Breast epithelium (tissue), 4 donors: ENCODE data around the gene NUDT13. TPM values are rescaled to one million over a fixed set of nuclear protein-coding genes. Genes with fewer than 3 reads are reported as not detected.

ENCODE experiments used
- DNase-seq, 2 donors: peaks; one replicate each; pipeline ENCODE4 v3.0.0-alpha.2; 2019; ENCODE audit warnings: low spot score in 2 of 2
- H3K27ac ChIP-seq, 2 donors: fragments of 200-600 bp; sonication (generic) in 1 of 2; one replicate each; pipeline ENCODE4 v1.5.1; 2016 to 2019; ENCODE audit warnings: mild to moderate bottlenecking in 1 of 2
- H3K27me3 ChIP-seq, 2 donors: fragments of 200-600 bp; sonication (generic) in 1 of 2; one replicate each; pipeline versions ENCODE4 v1.5.1 to v1.6.0; 2017 to 2019; ENCODE audit warnings: control low read depth in 1 of 2, mild to moderate bottlenecking in 1 of 2
- H3K36me3 ChIP-seq: fragments of 200-600 bp; one replicate; pipeline ENCODE4 v1.5.1; 2019
- H3K4me1 ChIP-seq, 2 donors: fragments of 200-600 bp; sonication (generic); one replicate each; pipeline ENCODE4 v1.5.1; 2016 to 2019; ENCODE audit warnings: control low read depth in 1 of 2
- H3K4me3 ChIP-seq, 3 donors: fragments of 200-600 bp; sonication (generic); 1 replicate in 2 of 3; 2 replicates in 1 of 3; pipeline ENCODE4 v1.5.1; 2016 to 2019; ENCODE audit warnings: mild to moderate bottlenecking in 3 of 3, moderate library complexity in 2 of 3
- H3K9me3 ChIP-seq, 2 donors: fragments of 200-600 bp; sonication (generic) in 1 of 2; one replicate each; pipeline ENCODE4 v1.5.1; 2016 to 2019; ENCODE audit warnings: control low read depth in 1 of 2
- CTCF ChIP-seq, 3 donors: fragments of 450-650 bp; IDR thresholded peaks; one replicate each; pipeline ENCODE4 v1.5.1; 2016 to 2017; ENCODE audit warnings: antibody characterized with exemption in 3 of 3, mild to moderate bottlenecking in 3 of 3, moderate library complexity in 3 of 3
- POLR2A ChIP-seq: fragments of 450-650 bp; IDR thresholded peaks from one replicate; pipeline ENCODE4 v1.6.1; 2016; ENCODE audit warnings: antibody characterized with exemption, mild to moderate bottlenecking, moderate library complexity
- POLR2AphosphoS5 ChIP-seq, 3 donors: sonication (generic); formaldehyde crosslinking; IDR thresholded peaks; one replicate each; pipeline ENCODE4 v1.6.1; 2017; ENCODE audit warnings: antibody characterized with exemption in 3 of 3
- intact Hi-C: fragments of 100-400 bp; cut with DNase I; formaldehyde crosslinking; loops from one replicate; pipeline ENCODE4 v1.15.1; 2023; ENCODE audit warnings: low total_unique reads
- total RNA-seq, 3 donors: library from RNA; depleted of rRNA; stranded (reverse); fragments of >200 nt; gene quantifications; one replicate each; pipeline ENCODE4 v1.1.0, GENCODE V29; 2016

NUDT13 gene
- total RNA-seq, 3 donors from 2014 or later: 1.9 to 4.2 (median 2.6) TPM

DNA sequence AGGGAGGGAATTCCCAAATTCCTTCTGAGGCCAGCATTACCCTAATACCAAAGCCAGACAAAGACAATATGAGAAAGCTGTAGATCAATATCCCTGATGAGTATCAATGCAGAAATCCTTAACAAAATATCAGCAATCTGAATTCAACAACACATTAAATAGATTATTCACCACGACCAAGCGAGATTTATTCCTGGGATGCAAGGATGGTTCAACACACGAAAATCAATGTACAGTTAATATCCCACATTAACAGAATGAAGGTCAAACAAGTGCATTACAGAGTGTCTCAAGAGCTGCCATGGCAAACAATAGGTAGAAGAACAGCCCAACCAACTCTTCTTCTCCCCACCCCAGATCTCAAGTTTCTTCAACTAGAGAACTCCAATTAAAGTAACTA lies 51.4 kb downstream of the NUDT13 start:
- H3K27ac ChIP-seq: no peak overlapping the region
- DNase-seq: no peak
- H3K4me3 ChIP-seq: no peak overlapping the region
- peaks cover 0 to 4% of the 10 kb centered on the region in 2 donors for H3K4me1 ChIP-seq
- intact Hi-C loops: no loop called here
- no peaks in the 10 kb centered on the region for H3K36me3 ChIP-seq
- no peaks in the 10 kb centered on the region for H3K9me3 ChIP-seq
- TF ChIP-seq POLR2AphosphoS5 (IDR thresholded peaks at IDR 0.05): no peak
- no peak for TF ChIP-seq POLR2A
- no peak for TF ChIP-seq CTCF (IDR thresholded peaks at IDR 0.05)
- no peaks in the 10 kb centered on the region for H3K27me3 ChIP-seq

GRCh38 chr10:73163096-73163495 lies 52.8 kb downstream of the NUDT13 start:
- intact Hi-C loops: no loop called here
- Histone ChIP-seq H3K27ac (no peak overlapping the region), H3K27me3 (no peaks in the 10 kb centered on the region), H3K4me3 (no peak overlapping the region), H3K9me3 (no peaks in the 10 kb centered on the region), H3K4me1 (peaks cover 0 to 9% of the 10 kb centered on the region in 2 donors), H3K36me3 (no peaks in the 10 kb centered on the region)
- no peak for DNase-seq
- no peak for TF ChIP-seq CTCF (IDR thresholded peaks at IDR 0.05)

GRCh38 chr10:73166972-73167371 lies 56.7 kb downstream of the NUDT13 start:
- Histone ChIP-seq H3K4me1 (peaks cover 0 to 9% of the 10 kb centered on the region in 2 donors), H3K36me3 (no peaks in the 10 kb centered on the region), H3K4me3 (peak overlapping the region; percentile 90 to 93 (median 91)), H3K27me3 (no peaks in the 10 kb centered on the region), H3K9me3 (no peaks in the 10 kb centered on the region), H3K27ac (peak overlapping the region in 1 of 2 donors; percentile 99)
- intact Hi-C loops: no loop called here
- no peak for TF ChIP-seq CTCF (IDR thresholded peaks at IDR 0.05)
- no peak for TF ChIP-seq POLR2AphosphoS5 (IDR thresholded peaks at IDR 0.05)
- no peak for DNase-seq

DNA sequence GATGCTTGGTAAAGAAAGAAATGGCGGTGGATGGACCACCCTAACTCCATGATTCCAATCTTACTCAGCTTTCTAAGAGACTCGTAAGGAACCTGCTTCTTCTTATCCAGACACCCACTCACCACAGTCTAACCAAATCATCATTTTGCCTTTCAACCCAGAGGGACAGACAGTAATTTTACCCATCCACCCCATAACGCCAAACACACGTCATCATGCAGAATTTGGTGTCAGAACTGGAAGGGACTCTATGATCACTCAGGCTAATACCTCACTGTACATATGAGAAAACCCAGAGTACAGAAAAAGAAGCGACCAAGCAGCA lies 57.2 kb downstream of the NUDT13 start:
- TF ChIP-seq POLR2A (no peak), CTCF (IDR thresholded peaks at IDR 0.05) (no peak), POLR2AphosphoS5 (IDR thresholded peaks at IDR 0.05) (no peak)
- H3K27me3 ChIP-seq: no peaks in the 10 kb centered on the region
- H3K9me3 ChIP-seq: no peaks in the 10 kb centered on the region
- H3K4me3 ChIP-seq: peak overlapping the region; percentile 90 to 93 (median 91)
- peaks cover 0 to 9% of the 10 kb centered on the region in 2 donors for H3K4me1 ChIP-seq
- DNase-seq: no peak
- intact Hi-C loops: no loop called here
- H3K27ac ChIP-seq: peak overlapping the region; percentile 98 to 99
- H3K36me3 ChIP-seq: no peaks in the 10 kb centered on the region

- Histone ChIP-seq H3K36me3 (no peaks in the 10 kb centered on the region), H3K4me1 (peaks cover 0 to 9% of the 10 kb centered on the region in 2 donors), H3K4me3 (peak within 1 kb of the TSS; percentile 90 to 93 (median 91)), H3K27ac (peak within 1 kb of the TSS; percentile 98 to 99), H3K9me3 (no peaks in the 10 kb centered on the region), H3K27me3 (no peaks in the 10 kb centered on the region)
- peak; percentile 90 to 93 for DNase-seq
- TF ChIP-seq POLR2A (peak; percentile 95), CTCF (IDR thresholded peaks at IDR 0.05) (peak in 1 of 3 donors; percentile 20), POLR2AphosphoS5 (IDR thresholded peaks at IDR 0.05) (peak; percentile 98 to 100 (median 98))
- intact Hi-C loops: no loop called here
Measured at GRCh38 chr10:73167783-73168464, 57.7 kb downstream of the NUDT13 start, which contains the start of the genes ECD and FAM149B1. Gene ECD (minus strand): TSS chr10:73168008. CDS start chr10:73163937, 4,071 bp downstream. Gene FAM149B1 (plus strand): TSS chr10:73168119. CDS start chr10:73168340, 221 bp downstream.
